HG03565 (cell line): ENCODE data around the gene SNX18.
"Not testable (repeated sequence)": the region's sequence is repeated elsewhere in the genome, so short reads cannot be mapped to it uniquely, and the experiment has no call there.

ENCODE experiments used
- ATAC-seq: cut with Tn5 transposase; IDR thresholded peaks from one replicate; pipeline ENCODE4 v1.9.1; 2021; ENCODE audit warnings: mild to moderate bottlenecking, moderate library complexity; ENCODE audit not compliant: unreplicated experiment

SNX18 gene, protein sequence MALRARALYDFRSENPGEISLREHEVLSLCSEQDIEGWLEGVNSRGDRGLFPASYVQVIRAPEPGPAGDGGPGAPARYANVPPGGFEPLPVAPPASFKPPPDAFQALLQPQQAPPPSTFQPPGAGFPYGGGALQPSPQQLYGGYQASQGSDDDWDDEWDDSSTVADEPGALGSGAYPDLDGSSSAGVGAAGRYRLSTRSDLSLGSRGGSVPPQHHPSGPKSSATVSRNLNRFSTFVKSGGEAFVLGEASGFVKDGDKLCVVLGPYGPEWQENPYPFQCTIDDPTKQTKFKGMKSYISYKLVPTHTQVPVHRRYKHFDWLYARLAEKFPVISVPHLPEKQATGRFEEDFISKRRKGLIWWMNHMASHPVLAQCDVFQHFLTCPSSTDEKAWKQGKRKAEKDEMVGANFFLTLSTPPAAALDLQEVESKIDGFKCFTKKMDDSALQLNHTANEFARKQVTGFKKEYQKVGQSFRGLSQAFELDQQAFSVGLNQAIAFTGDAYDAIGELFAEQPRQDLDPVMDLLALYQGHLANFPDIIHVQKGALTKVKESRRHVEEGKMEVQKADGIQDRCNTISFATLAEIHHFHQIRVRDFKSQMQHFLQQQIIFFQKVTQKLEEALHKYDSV

DNA sequence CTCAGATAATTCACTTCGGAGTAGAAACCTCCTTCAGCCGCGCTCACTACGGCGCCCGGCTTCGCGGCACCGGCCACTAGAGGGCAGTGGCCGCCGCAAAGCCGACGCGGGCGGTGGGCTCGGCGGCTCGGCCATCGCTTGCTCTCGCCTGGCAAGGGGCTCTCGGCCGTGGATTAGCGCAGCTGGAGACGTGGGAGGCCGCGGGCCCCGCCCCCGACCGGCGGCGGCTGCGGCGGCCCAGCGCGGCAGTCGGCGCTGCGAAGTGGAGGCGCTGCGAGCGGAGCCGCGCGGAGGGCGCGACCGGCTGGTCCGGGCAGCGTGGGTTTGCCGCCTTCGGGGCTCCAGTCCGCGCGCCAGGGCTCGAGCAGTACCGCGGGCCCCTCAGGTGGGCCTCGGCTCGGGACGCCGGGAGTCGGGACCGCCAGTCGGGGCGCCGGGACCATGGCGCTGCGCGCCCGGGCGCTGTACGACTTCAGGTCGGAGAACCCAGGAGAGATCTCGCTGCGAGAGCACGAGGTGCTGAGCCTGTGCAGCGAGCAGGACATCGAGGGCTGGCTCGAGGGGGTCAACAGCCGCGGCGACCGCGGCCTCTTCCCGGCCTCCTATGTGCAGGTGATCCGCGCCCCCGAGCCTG, at the start of gene SNX18:
Gene SNX18 (plus strand): TSS at position 248 of the 634 bp plus-strand sequence. CDS start 194 bp downstream, at position 442.
- peak; percentile 95 for ATAC-seq

DNA sequence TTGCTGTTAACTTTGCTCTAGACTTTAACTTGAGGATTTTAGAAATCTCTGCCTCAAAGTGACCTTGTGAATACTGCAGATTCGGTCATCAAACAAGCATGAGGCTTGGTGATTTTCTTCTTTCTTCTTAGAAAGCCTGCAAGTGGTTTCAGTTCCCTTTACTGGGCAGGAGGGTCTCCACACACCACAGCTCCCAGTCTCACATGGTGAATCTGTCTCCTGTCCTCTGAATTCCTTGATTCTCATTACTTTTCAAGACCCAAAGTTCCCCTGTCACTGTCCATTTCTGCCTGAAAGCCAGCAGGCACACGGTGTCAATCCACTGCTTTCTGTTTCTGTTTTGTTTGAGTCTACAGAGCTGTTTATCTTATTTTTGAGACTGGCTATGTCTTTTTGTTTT, 47.9 kb upstream of the SNX18 start:
- peak; percentile 88 for ATAC-seq

DNA sequence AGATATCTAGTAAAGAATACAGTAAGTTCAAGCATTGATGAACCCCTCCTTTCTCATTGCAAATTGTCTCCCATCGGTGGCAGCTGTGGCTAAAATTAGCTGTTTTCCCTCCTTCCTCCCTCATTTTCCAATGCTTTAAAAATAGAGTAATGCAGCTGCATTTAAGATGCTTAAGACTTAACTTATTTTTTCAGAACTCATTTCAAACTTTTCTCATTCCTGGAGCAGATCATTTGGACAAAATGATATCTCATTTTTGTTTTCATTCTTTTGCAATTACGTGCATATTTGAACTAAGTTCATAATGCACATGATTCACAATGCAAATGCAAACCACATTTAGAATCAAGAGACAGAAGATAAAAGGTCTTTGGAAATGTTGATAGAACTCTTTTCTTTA, 47.4 kb upstream of the SNX18 start:
- ATAC-seq: no peak

DNA sequence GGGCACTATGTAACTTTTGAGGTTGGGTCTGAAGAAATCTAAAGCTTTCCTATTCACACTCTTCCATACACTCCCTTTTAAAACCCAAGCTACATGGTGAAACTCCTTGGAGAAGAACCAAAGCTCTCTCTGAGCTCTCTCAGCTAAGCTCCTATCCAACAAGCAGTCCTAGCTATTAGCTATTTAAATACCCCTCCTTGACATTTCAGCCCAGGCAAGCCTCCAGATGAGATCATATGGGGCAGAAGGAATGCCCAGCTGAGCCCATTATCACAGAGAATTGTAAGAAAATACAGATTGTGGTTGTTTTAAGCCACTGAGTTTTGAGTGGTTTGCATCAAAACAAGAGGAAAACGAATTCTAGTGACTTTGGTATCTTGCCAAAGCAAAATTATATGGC, 46.9 kb upstream of the SNX18 start:
- no peak for ATAC-seq

DNA sequence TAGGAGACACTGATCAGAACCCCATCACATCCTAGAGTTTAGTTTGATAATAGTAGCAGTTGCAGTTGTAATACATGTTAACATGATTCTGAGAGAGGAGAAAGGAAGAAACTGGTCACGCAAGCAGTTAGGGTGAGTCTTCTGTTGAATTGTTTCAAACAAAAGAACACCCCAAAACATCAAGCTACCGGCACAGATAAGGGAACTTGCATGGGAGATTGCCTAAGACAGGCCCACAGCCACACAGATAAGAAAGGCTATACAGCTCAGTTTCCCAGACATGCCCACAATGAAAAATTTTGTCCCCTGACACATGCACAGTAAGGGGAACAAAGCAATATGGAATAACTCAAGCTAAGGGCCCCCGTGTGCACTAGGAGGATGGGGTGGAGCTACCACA, 46.2 kb upstream of the SNX18 start:
- ATAC-seq: no peak

DNA sequence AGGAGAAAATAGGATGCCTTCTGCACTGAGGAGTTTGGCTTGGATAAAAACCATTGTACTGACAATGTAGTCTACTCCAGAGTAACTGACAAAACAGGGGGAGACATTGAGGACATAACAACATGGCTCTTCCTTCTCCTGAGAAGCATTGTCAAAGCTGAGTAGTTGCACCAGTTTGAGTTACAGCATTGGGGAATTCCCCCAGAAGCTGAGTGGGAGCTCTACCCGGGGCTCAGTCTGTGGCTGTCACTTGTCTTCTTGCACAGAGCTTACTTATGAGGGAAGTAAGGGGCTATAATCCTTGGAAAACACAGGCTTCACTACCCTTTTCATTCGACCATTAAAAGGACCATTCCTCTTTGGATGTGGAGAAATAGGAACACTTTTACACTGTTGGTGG, 40.9 kb upstream of the SNX18 start:
- no peak for ATAC-seq

DNA sequence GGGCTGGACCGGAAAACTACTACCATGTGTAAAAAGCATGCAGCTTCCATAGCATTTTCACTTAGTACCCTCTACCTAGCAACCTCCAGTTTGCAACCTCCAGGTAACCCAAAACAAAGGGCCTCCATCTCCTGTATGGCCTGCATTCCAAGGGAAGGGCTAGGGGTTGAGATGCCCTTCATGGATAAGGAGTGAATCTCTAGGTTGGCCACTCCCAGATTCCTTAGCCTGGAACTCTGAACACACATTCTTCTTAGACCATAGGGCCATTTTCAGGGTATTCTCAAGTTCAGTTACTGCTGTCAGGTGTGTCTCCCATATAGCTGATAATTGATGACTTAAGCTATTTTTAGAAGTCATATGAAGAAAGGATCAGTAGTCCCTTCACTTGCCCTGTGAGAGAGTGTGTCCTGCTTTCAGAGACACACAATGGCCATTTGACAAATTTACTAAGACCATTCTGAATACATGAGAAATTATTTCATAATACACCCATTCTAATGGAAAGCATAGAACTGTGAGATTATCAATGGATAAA, 39.5 kb upstream of the SNX18 start:
- ATAC-seq: no peak

DNA sequence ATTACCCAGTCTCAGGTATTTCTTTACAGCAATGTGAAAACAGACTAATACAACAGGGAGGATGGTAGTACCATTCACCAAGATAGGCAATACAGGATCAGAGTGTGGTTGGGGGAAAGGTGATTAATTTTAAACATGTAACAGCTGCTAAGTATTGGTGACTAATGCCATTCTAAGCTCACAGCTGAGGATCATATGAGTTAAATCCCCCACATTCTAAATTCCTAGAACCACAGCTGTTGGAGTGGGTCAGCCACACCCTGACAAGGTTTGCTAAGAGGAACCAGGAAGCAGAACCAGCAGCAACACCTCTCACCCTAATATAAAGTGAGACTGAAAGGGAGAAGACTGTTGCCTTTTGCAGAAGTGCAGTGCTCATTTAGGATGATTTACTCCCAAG, 37.3 kb upstream of the SNX18 start:
- no peak for ATAC-seq

DNA sequence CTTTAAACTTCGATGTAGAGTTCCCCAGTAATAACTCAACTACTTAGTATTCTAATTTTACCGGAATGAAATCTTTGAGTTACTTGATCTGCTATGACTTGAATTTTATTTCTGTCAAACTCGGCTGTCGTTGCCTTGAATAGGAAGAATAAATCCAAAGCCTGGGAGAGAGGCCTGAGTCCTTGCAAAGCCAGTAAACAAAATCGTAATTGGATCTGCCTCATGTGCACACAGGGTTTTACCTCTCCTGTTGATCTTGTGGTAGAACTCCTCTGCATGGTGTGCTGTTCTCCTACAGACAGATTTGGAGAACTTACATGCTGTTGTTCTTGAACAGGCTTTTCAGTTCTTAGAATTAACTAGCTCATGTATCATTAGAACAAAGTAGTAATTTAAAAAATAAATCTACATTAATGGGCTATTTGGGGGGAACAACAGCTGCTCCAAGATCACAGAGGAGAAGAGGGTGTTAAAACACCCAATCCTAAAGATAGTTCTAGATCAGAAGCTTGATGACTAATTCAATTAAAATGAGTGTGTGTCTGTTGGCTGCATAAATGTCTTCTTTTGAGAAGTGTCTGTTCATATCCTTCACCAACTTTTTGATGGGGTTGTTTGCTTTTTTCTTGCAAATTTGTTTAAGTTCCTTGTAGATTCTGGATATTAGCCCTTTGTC, 33.2 kb upstream of the SNX18 start:
- no peak for ATAC-seq

DNA sequence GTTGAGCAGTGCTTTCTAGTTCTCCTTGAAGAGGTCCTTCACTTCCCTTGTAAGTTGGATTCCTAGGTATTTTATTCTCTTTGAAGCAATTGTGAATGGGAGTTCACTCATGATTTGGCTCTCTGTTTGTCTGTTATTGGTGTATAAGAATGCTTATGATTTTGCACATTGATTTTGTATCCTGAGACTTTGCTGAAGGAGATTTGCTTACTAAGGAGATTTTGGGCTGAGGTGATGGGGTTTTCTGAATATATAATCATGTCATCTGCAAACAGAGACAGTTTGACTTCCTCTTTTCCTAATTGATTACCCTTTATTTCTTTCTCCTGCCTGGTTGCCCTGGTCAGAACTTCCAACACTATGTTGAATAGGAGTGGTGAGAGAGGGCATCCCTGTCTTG, 31.9 kb upstream of the SNX18 start:
- ATAC-seq: not testable (repeated sequence)

DNA sequence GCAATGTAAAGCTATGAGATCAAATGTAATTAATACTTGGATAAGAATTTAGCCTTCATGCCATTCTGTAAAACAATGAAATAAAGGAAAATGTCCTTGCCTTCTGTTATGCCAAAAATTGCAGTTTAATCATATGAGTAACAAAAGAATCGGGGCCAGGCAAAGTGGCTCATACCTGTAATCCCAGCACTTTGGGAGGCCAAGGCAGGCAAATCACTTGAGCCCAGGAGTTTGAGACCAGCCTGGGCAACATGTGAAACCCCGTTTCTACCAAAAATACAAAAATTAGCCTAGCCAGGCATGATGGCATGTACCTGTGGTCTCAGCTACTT, 27.9 kb upstream of the SNX18 start:
- ATAC-seq: not testable (repeated sequence)

DNA sequence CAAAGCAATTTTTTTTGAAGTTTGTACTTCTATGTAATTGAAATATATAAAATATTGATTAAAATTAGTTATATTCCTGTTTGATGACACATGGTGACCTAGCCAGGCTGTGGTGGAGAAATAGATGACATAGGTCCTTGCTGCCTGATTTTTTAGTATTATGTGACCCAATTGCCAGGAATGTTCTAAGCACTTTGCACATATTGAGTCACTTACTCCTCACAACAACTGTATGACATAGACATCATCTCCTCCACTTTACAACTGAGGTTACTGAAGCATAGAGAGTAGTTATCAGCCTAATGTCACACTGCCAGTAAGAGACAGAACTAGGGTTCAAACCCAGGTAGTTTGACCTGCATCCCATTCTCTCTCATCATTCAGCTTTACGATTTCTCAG, 26.2 kb upstream of the SNX18 start:
- ATAC-seq: no peak

DNA sequence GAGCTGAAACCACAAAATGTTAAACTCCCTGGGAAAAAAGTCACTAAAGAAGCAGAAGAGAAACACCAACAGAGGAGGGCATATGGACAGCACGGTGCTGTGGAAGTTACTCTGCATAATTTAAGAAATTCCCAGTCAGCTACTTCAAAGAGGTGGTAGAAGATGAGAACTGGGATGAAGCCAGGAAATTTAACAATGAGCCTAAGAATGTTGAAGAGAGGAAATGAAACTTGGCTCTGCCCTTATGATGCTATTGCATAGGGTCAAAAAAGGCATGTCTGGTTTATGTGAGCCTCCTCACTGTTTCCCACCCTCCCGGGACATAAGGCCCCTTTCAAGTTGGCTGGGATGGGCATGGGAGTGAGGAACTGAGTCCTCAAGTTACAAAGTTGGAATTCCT, 25.4 kb upstream of the SNX18 start:
- no peak for ATAC-seq

DNA sequence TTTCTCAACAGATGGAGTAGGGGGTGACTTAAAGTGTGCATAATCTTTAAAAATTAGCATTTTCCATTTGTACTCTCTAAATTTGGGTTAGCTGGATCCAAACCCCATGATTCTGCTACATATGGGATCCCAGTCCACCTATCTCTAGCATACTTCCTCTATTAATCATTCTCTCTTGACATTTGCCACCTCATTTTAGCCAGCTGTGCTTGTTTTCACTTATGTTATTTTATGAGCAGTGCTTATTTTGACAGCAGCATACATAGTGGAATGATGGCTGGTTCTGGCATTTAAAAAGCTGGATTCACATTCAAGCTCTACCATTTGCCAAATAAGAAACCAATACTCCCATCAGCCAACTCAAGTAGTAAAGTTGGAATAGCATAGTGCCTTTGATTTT, 22.5 kb upstream of the SNX18 start:
- ATAC-seq: no peak

DNA sequence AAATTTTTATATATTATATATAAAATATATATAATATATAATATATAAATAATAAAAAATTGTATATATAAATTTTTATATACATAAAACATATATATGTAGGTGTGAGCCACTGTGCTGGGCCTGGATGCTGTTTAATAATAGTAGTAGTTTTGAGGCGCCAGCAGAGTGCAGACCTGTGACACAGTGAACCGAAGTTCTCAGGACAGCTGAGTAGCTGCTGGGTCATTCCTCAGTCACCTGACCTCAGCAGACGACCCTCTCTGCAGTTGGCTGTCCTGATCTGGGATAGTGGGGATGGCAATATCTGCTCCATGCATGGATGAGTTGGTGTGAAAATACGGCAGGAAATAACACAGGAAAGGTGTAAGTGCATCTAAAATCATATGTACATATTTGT, 3.3 kb upstream of the SNX18 start:
- no peak for ATAC-seq

DNA sequence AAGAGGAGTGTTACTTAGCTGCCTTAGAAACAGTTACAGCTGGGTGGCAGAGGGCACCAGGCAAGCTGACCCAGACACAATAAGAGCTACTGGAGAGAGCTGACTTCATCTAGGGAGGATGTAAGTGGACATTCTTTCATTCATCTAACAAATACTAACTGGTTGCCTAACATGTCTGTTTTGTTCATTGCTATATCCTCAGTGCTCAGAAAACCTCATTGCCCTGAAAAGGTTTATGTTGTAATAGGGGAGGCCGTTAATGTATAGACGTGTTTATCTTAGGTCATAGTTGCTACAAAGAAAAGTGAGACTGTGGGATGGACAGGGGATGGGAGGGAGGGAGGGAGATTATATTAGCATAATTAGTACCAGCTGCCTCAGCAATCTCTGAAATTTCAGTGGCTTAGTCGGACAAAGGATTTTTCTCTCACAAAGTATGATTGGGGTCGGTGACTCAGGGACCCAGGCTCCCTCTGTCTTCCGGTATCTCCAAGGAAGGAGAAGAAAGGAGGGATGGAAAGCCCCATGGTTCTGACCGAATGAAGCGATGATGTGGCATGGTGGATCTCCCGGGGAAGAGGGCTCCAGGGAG, 2.6 kb upstream of the SNX18 start:
- no peak for ATAC-seq

DNA sequence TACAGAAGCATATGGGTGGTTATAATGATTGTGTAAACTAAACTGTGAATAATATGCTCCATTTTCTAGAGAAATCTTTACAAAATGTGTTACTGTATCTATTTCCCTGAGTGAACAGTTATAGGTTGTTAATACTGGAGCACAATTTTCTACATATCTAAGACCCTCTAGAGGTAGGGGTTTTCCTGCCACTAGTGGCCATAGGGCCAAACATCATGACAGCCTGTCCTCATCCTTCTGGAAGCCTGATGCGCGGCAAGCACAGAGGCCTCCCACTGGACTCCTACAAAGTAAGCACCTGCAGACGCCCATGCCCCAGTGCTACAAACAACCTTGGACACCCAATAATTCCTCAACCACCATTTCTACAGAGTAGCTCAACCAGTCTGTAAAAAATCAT, 1.9 kb upstream of the SNX18 start:
- ATAC-seq: no peak

DNA sequence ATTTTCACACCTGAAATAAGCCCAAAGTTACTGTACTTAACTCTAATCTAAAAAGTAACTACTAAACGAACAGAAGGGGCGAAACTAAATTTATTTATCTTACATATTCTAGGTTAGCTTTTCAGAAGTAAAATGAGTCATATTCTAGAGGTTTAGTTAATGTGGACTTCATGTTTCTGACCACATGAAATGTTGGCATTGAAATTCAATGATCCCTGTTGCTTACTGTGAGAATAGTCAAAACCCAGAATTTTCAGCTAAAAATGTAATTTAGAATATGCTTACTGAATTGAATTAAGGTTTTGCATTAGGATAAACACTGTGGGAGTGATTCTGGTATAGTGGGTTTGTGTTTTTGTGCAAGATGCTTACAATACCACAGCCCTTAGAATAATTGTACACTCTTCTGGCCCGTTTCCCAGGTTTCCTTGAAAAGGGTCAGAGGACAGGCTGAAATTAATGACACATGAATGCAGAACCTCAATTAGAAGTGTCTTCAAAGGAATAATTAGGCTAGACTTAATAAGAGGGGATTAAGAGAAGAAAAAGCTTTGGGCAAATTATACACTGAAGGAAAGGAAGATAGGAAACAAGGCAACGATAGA, 1.4 kb upstream of the SNX18 start:
- ATAC-seq: no peak

DNA sequence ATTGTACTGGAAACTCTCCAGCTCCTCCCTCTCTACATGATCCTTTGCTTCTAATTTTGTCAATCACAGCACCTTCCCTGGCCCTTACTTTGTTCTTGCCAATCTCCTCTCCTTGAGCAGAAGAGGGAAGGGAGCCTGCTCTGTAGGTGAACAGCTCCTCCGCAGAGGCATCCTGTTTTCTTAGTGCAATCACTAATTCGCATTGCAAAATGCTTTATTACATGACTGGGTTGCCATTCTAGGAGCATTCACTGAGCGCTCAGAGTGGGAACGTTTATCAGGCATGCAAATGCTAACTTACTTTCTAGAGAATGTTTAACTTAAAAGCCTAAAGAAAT, 416 bp upstream of the SNX18 start:
- ATAC-seq: no peak

DNA sequence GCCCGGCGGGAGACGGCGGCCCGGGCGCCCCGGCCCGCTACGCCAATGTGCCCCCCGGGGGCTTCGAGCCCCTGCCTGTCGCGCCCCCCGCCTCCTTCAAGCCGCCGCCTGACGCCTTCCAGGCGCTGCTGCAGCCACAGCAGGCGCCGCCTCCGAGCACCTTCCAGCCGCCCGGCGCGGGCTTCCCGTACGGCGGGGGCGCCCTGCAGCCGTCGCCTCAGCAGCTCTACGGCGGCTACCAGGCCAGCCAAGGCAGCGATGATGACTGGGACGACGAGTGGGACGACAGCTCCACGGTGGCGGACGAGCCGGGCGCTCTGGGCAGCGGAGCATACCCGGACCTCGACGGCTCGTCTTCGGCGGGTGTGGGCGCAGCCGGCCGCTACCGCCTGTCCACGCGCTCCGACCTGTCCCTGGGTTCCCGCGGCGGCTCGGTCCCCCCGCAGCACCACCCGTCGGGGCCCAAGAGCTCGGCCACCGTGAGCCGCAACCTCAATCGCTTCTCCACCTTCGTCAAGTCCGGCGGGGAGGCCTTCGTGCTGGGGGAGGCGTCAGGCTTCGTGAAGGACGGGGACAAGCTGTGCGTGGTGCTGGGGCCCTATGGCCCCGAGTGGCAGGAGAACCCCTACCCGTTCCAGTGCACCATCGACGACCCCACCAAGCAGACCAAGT, 723 bp downstream of the SNX18 start:
- peak; percentile 14 for ATAC-seq
